Endothelial cell of umbilical vein (primary cell): ENCODE data around the gene GLIS2. TPM values are rescaled to one million over a fixed set of nuclear protein-coding genes. Genes with fewer than 3 reads are reported as not detected.

Source experiments
- BruUV-seq: library from RNA; stranded (reverse); fragments of 400-500 nt; replicated peaks from 2 replicates; lab custom pipeline; 2021; lab: Mats Ljungman, UMichigan
- CTCF ChIA-PET: fragments of 300-600, 350-600 bp; sonication (Branson Sonifier 250); formaldehyde crosslinking; loops from one replicate; lab custom pipeline; 2021; ENCODE audit warnings: antibody characterized with exemption, inconsistent platforms; lab: Charles Lee
- POLR2A ChIA-PET: fragments of 300-600, 350-600 bp; sonication (Branson Sonifier 250); formaldehyde crosslinking; loops from one replicate; lab custom pipeline; 2021; ENCODE audit warnings: antibody characterized with exemption, inconsistent platforms; lab: Charles Lee
- DNase-seq: peaks from one replicate; pipeline ENCODE4 v3.0.0-alpha.2; 2011; ENCODE audit warnings: low read depth, low spot score
- FAIRE-seq: peaks from 2 replicates; lab custom pipeline; 2011; peaks lifted over from hg19 to GRCh38; lab: Jason Lieb, UNC
- H2AFZ ChIP-seq: 2 replicates; pipeline ENCODE4 v1.6.0; 2012; ENCODE audit warnings: low read depth, low read length, control low read depth, inconsistent platforms
- H3K27ac ChIP-seq: 2 replicates; pipeline ENCODE4 v1.5.1; 2011; ENCODE audit warnings: low read depth, mild to moderate bottlenecking, control low read depth, low read length, moderate library complexity; ENCODE audit not compliant: insufficient read depth
- H3K27me3 ChIP-seq, 2 experiments: 2 replicates each; pipeline versions ENCODE4 v1.6.0 to v1.6.1; 2011; ENCODE audit warnings: low read length in 2 of 2, mixed read lengths in 1 of 2; ENCODE audit not compliant: control insufficient read depth in 2 of 2, insufficient read depth in 2 of 2
- H3K36me3 ChIP-seq, 2 experiments: 2 replicates in 1 of 2; 3 replicates in 1 of 2; pipeline ENCODE4 v1.5.1; 2011; ENCODE audit warnings: low read length in 2 of 2, mild to moderate bottlenecking in 1 of 2, moderate library complexity in 1 of 2; ENCODE audit not compliant: control insufficient read depth in 2 of 2, insufficient read depth in 2 of 2; ENCODE audit errors: extremely low read depth in 1 of 2
- H3K4me1 ChIP-seq: 3 replicates; pipeline ENCODE4 v1.5.1; 2011; ENCODE audit warnings: mild to moderate bottlenecking, low read length; ENCODE audit not compliant: control insufficient read depth, insufficient read depth; ENCODE audit errors: extremely low read depth
- H3K4me2 ChIP-seq: 2 replicates; pipeline ENCODE4 v1.6.1; 2011; ENCODE audit warnings: low read length, control low read depth, mixed read lengths; ENCODE audit not compliant: insufficient read depth
- H3K4me3 ChIP-seq, 3 experiments: fragments of 200-600 bp in 1 of 3; sonication (generic), shearing (Covaris generic) in 1 of 3; replicated peaks in 1 of 3; 2 replicates each; pipeline ENCODE4 v1.5.1; 2011 to 2016; ENCODE audit warnings: control low read depth in 3 of 3, low read length in 3 of 3, mild to moderate bottlenecking in 2 of 3, inconsistent platforms in 1 of 3, low read depth in 1 of 3, moderate library complexity in 1 of 3; ENCODE audit not compliant: insufficient read depth in 1 of 3
- H3K79me2 ChIP-seq: 2 replicates; pipeline ENCODE4 v1.6.0; 2012; ENCODE audit warnings: low read length, inconsistent platforms; ENCODE audit not compliant: control insufficient read depth, insufficient read depth
- H3K9ac ChIP-seq: replicated peaks from 2 replicates; pipeline ENCODE3; 2011; ENCODE audit warnings: low read length, control low read depth; ENCODE audit not compliant: insufficient read depth; ENCODE audit errors: extremely low read depth
- H3K9me1 ChIP-seq: replicated peaks from 3 replicates; pipeline ENCODE4 v1.6.0; 2011; ENCODE audit warnings: mild to moderate bottlenecking, low read length; ENCODE audit not compliant: control insufficient read depth, insufficient read depth; ENCODE audit errors: extremely low read depth
- H3K9me3 ChIP-seq: replicated peaks from 2 replicates; pipeline ENCODE4 v1.5.1; 2012; ENCODE audit warnings: low read length, inconsistent platforms; ENCODE audit not compliant: control insufficient read depth, insufficient read depth
- H4K20me1 ChIP-seq: replicated peaks from 2 replicates; pipeline ENCODE3; 2011; ENCODE audit warnings: mild to moderate bottlenecking, low read length; ENCODE audit not compliant: control insufficient read depth, insufficient read depth; ENCODE audit errors: extremely low read depth
- CTCF ChIP-seq, 2 donors: IDR thresholded peaks; 1 replicate in 1 of 2; 2 replicates in 1 of 2; pipeline ENCODE4 v1.5.1; 2011; ENCODE audit warnings: low read length in 2 of 2, mild to moderate bottlenecking in 2 of 2, moderate library complexity in 2 of 2, control low read depth in 1 of 2, inconsistent platforms in 1 of 2, low read depth in 1 of 2; ENCODE audit not compliant: insufficient read depth in 1 of 2; ENCODE audit errors: extremely low read depth in 1 of 2
- EZH2 ChIP-seq: IDR thresholded peaks from 2 replicates; pipeline ENCODE4 v1.6.1; 2012; ENCODE audit warnings: borderline replicate concordance, low read depth, mild to moderate bottlenecking, moderate library complexity, low read length, inconsistent platforms; ENCODE audit not compliant: severe bottlenecking
- FOS ChIP-seq: IDR thresholded peaks from 2 replicates; pipeline ENCODE4 v1.6.1; 2011; ENCODE audit warnings: mild to moderate bottlenecking, low read length, moderate library complexity, borderline replicate concordance; ENCODE audit not compliant: insufficient read depth
- GATA2 ChIP-seq: IDR thresholded peaks from 2 replicates; pipeline ENCODE4 v1.7.0; 2011; ENCODE audit warnings: low read depth, mild to moderate bottlenecking, moderate library complexity, mixed read lengths, low read length; ENCODE audit not compliant: insufficient read length, insufficient read depth
- JUN ChIP-seq: IDR thresholded peaks from 2 replicates; pipeline ENCODE4 v1.6.1; 2011; ENCODE audit warnings: borderline replicate concordance, low read depth; ENCODE audit not compliant: insufficient read length, insufficient read depth
- MAX ChIP-seq: IDR thresholded peaks from 2 replicates; pipeline ENCODE4 v1.6.1; 2011; ENCODE audit not compliant: insufficient read depth, insufficient read length
- MYC ChIP-seq: IDR thresholded peaks from one replicate; pipeline ENCODE4 v1.6.1; 2011; ENCODE audit warnings: mild to moderate bottlenecking, low read depth, low read length
- POLR2A ChIP-seq: IDR thresholded peaks from 2 replicates; pipeline ENCODE4 v1.6.1; 2012; ENCODE audit warnings: low read depth, mild to moderate bottlenecking, control low read depth, low read length
- POLR2AphosphoS5 ChIP-seq: IDR thresholded peaks from 2 replicates; pipeline ENCODE4 v1.6.1; 2012; ENCODE audit warnings: low read depth, mild to moderate bottlenecking, control low read depth, low read length, moderate library complexity; ENCODE audit not compliant: insufficient read depth
- dilution Hi-C: fragments of 300-500 bp; cut with MboI; formaldehyde crosslinking; loops from one replicate; pipeline ENCODE4 v1.15.0; 2019; ENCODE audit warnings: low sequenced_read_pairs; ENCODE audit not compliant: extremely low pct_ligation_motif_present
- intact Hi-C: fragments of 100-400 bp; cut with micrococcal nuclease; formaldehyde crosslinking; loops from one replicate; pipeline ENCODE4 v1.10.0; 2022
- polyA plus RNA-seq, 4 experiments: library from polyadenylated mRNA; depleted of rRNA in 3 of 4; stranded (reverse) in 3 of 4; unstranded in 1 of 4; fragments of >200 nt; gene quantifications; 2 replicates each; pipeline versions ENCODE4 v1.2.1 to v1.2.3, GENCODE V29; 2011 to 2012; ENCODE audit warnings: missing spikeins in 1 of 4
- total RNA-seq: library from RNA; stranded (reverse); gene quantifications from 2 replicates; pipeline ENCODE4 v1.2.3, GENCODE V29; 2021

Gene GLIS2
- total and polyA plus RNA-seq, 2 donors (not counting 3 experiments of a cell fraction or from before 2014, with no cell fraction given), result 4.6 to 10.1 TPM

- BruUV-seq, result no TSS peak
- TF ChIP-seq POLR2AphosphoS5, result no peak
- no peak for TF ChIP-seq CTCF (IDR thresholded peaks at IDR 0.05; ENCODE audit: extremely low read depth in 1 of 2, insufficient read depth in 1 of 2, low read depth in 1 of 2, low read length in 2 of 2)
- no peak for TF ChIP-seq GATA2
- no peak for TF ChIP-seq POLR2A
- TF ChIP-seq MAX, result no peak
- TF ChIP-seq FOS, result no peak
- TF ChIP-seq EZH2, result no peak
- no peak for TF ChIP-seq MYC
- no peak for TF ChIP-seq JUN
- FAIRE-seq (no peak), DNase-seq (no peak)
- Histone ChIP-seq H3K4me1 (peaks cover 22% of the 10 kb centered on the region), H3K9me3 (no peaks in the 10 kb centered on the region), H3K27ac (no peak overlapping the region), H3K27me3 (no peaks in the 10 kb centered on the region), H3K9me1 (no peaks in the 10 kb centered on the region), H3K79me2 (no peaks in the 10 kb centered on the region), H4K20me1 (no peaks in the 10 kb centered on the region), H2AFZ (no peak overlapping the region), H3K36me3 (peaks cover 0 to 9% of the 10 kb centered on the region in 2 experiments), H3K9ac (no peak overlapping the region), H3K4me2 (no peak overlapping the region), H3K4me3 (no peak overlapping the region)
- ChIA-PET POLR2A (no interaction called here), CTCF (interaction anchor here (1.0 to 1.8 kb wide), 2 partner anchors 21 to 26 kb away, joined by 3 to 4 read pairs; no protein-coding TSS in a partner anchor)
- intact Hi-C loops, result no loop called here
- dilution Hi-C loops, result no loop called here
These were observed 67.0 kb downstream of the GLIS2 start for GRCh38 chr16:4382795-4383357.
